NCI-H2196 (cell line): Measurements from ENCODE around the gene MS4A8.
"Not testable (repeated sequence)": the region's sequence is repeated elsewhere in the genome, so short reads cannot be mapped to it uniquely, and the experiment has no call there.

Source experiments
- DNase-seq: peaks from one replicate; lab custom pipeline; 2025; ENCODE audit not compliant: unreplicated experiment; lab: John Stamatoyannopoulos, UW

The MS4A8 gene

GRCh38 chr11:60724420-60724819 is 25.0 kb downstream of the MS4A8 start, which contains the start of gene MS4A18:
Gene MS4A18 (plus strand): TSS chr11:60724720.
- DNase-seq: no peak

- DNase-seq: no peak
These were observed 26.2 kb downstream of the MS4A8 start for GRCh38 chr11:60725592-60725991.

- no peak for DNase-seq
These were observed 32.2 kb downstream of the MS4A8 start for GRCh38 chr11:60731586-60731985.

GRCh38 chr11:60734279-60734678 is 34.9 kb downstream of the MS4A8 start:
- DNase-seq: no peak

- DNase-seq: no peak
These were observed 39.7 kb downstream of the MS4A8 start for GRCh38 chr11:60739114-60739513.

GRCh38 chr11:60740573-60740972 is 41.2 kb downstream of the MS4A8 start:
- DNase-seq: no peak

GRCh38 chr11:60741421-60741820 is 42.0 kb downstream of the MS4A8 start:
- DNase-seq: no peak

- no peak for DNase-seq
These were observed 43.6 kb downstream of the MS4A8 start for GRCh38 chr11:60743058-60743457.

- DNase-seq: no peak
These were observed 44.7 kb downstream of the MS4A8 start for GRCh38 chr11:60744114-60744513.

- no peak for DNase-seq
These were observed 48.0 kb downstream of the MS4A8 start for GRCh38 chr11:60747359-60747873.

GRCh38 chr11:60748225-60748624 is 48.8 kb downstream of the MS4A8 start:
- DNase-seq: no peak

GRCh38 chr11:60748821-60749220 is 49.4 kb downstream of the MS4A8 start:
- DNase-seq: no peak

GRCh38 chr11:60750911-60751310 is 51.5 kb downstream of the MS4A8 start:
- no peak for DNase-seq

- no peak for DNase-seq
These were observed 53.9 kb downstream of the MS4A8 start for GRCh38 chr11:60753309-60753708.

GRCh38 chr11:60754887-60755286 is 55.5 kb downstream of the MS4A8 start:
- no peak for DNase-seq

- peak; percentile 5 for DNase-seq
These were observed 57.1 kb downstream of the MS4A8 start, which contains the start of gene MS4A15 for GRCh38 chr11:60756307-60757032. Gene MS4A15 (plus strand): TSS chr11:60756867. CDS start chr11:60763734, 6,867 bp downstream.

- no peak for DNase-seq
These were observed 57.9 kb downstream of the MS4A8 start for GRCh38 chr11:60757231-60757800.

- not testable (repeated sequence) for DNase-seq
These were observed 59.3 kb downstream of the MS4A8 start for GRCh38 chr11:60758671-60759070.

- not testable (repeated sequence) for DNase-seq
These were observed 60.2 kb downstream of the MS4A8 start for GRCh38 chr11:60759438-60760225.

GRCh38 chr11:60761436-60762190 is 62.2 kb downstream of the MS4A8 start:
- no peak for DNase-seq
